ENCODE results near the gene HYAL2. TPM values are rescaled to one million over a fixed set of nuclear protein-coding genes. Genes with fewer than 3 reads are reported as not detected.
"Not testable (repeated sequence)": the region's sequence is repeated elsewhere in the genome, so short reads cannot be mapped to it uniquely, and the experiment has no call there.

The HYAL2 gene
- polyA plus RNA-seq, 2 of the 4 experiments (the other 2 are of a cell fraction), result 24.5 to 31.0 TPM

- Histone ChIP-seq H3K4me3 (no peak overlapping the region), H3K9me3 (no peaks in the 10 kb centered on the region), H3K4me1 (peaks cover 8% of the 10 kb centered on the region; the same call in 1 of the 3 replicates), H3K4me2 (no peak overlapping the region), H3K27ac (no peak overlapping the region)
- ChIA-PET CTCF (interaction anchor here (1.0 kb wide), 1 partner anchor 13 kb away, joined by 3 read pairs; no protein-coding TSS in a partner anchor), POLR2A (no interaction called here)
- FAIRE-seq (no peak), ATAC-seq (no peak; a peak in 1 of 6 replicates), DNase-seq (ENCODE audit: low read depth in 1 of 2, low spot score in 1 of 2) (no peak)
- TF ChIP-seq RAD21 (conservative IDR thresholded peaks at IDR 0.05 in 1 of 2, IDR thresholded peaks at IDR 0.05 in 1 of 2), result no peak
- no peak for TF ChIP-seq RFX5 (IDR thresholded peaks at IDR 0.05)
- TF ChIP-seq SMC3 (IDR thresholded peaks at IDR 0.05), result no peak
- TF ChIP-seq RNF2 (IDR thresholded peaks at IDR 0.05; ENCODE audit: borderline replicate concordance, low read depth), result no peak
- TF ChIP-seq HOXA7 (CRISPR knock-in tag; IDR thresholded peaks at IDR 0.05), result no peak
- no peak for TF ChIP-seq ZC3H11A (IDR thresholded peaks at IDR 0.05)
- TF ChIP-seq FOSL2 (IDR thresholded peaks at IDR 0.05), result no peak
- no peak for TF ChIP-seq FOSL2 (CRISPR knock-in tag; IDR thresholded peaks at IDR 0.05)
- TF ChIP-seq JUN (IDR thresholded peaks at IDR 0.05), result peak in 1 of 2 experiments; percentile 10; a peak in 1 of 5 replicates
- 94% methylated on average over 13 of the region's 28 CpGs for WGBS (ENCODE audit: missing lambda C conversion rate)
Measured at GRCh38 chr3:50286322-50287227, 36.0 kb downstream of the HYAL2 start.

GRCh38 chr3:50284121-50284520 is 38.4 kb downstream of the HYAL2 start:
- WGBS (ENCODE audit: missing lambda C conversion rate), result 74% methylated on average over 6 of the region's 6 CpGs
- H3K4me2 ChIP-seq; H3K4me3 ChIP-seq; H3K9me3 ChIP-seq; DNase-seq (ENCODE audit: low read depth in 1 of 2, low spot score in 1 of 2); FAIRE-seq; POLR2A ChIA-PET; H3K27ac ChIP-seq; H3K4me1 ChIP-seq: not testable (repeated sequence)
- CTCF ChIA-PET, result interaction anchor here (0.6 to 1.4 kb wide), 4 partner anchors 8 to 63 kb away, joined by 3 to 4 read pairs (median 4); partner anchors contain the start of gene IFRD2
- ATAC-seq, result 0 out of 6 replicates have a peak, but pooled peaks of 1 of the 2 experiments have one; percentile 21

- no peaks in the 10 kb centered on the region for H3K9me3 ChIP-seq
- no peak for TF ChIP-seq EHF (CRISPR knock-in tag; IDR thresholded peaks at IDR 0.05)
- H3K4me2 ChIP-seq, result no peak overlapping the region
- 93% methylated on average over 7 of the region's 8 CpGs for WGBS (ENCODE audit: missing lambda C conversion rate)
- DNase-seq (ENCODE audit: low read depth in 1 of 2, low spot score in 1 of 2) (no peak), FAIRE-seq (no peak), ATAC-seq (peak; percentile 34 to 47)
- H3K27ac ChIP-seq, result no peak overlapping the region
- ChIA-PET CTCF (interaction anchor here (0.6 to 3.3 kb wide), 11 partner anchors 15 to 89 kb away, joined by 3 to 13 read pairs (median 3); partner anchors contain the start of genes GNAT1 and TUSC2), POLR2A (interaction anchor here (0.6 to 1.4 kb wide), 5 partner anchors 13 to 45 kb away, joined by 3 to 7 read pairs (median 5); partner anchors contain the start of genes GNAI2 and IFRD2)
- no peaks in the 10 kb centered on the region for H3K4me1 ChIP-seq
- no peak overlapping the region for H3K4me3 ChIP-seq
Measured at GRCh38 chr3:50279255-50280016, 43.1 kb downstream of the HYAL2 start.

- H3K4me3 ChIP-seq, result no peak within 1 kb of the TSS
- POLR2A ChIA-PET, result interaction anchor here (1.2 to 1.4 kb wide), 3 partner anchors 13 to 43 kb away, joined by 5 to 7 read pairs (median 5); partner anchors contain the start of genes GNAI2 and IFRD2
- CTCF ChIA-PET, result interaction anchor here (0.8 to 3.3 kb wide), 8 partner anchors 9 to 88 kb away, joined by 3 to 13 read pairs (median 4); partner anchors contain the start of genes GNAT1 and TUSC2
Measured at GRCh38 chr3:50278880-50279224, 43.7 kb downstream of the HYAL2 start, which contains the start of gene LSMEM2. Gene LSMEM2, plus strand, starts transcription at chr3:50279087. Its CDS starts 27 bp downstream, at chr3:50279114.

More at GRCh38 chr3:50278880-50279224, 43.7 kb downstream of the HYAL2 start, which contains the start of gene LSMEM2:
- Histone ChIP-seq H3K27ac (no peak within 1 kb of the TSS), H3K9me3 (no peaks in the 10 kb centered on the region), H3K4me2 (no peak within 1 kb of the TSS), H3K4me1 (no peaks in the 10 kb centered on the region)
- DNase-seq (ENCODE audit: low read depth in 1 of 2, low spot score in 1 of 2) (no peak), FAIRE-seq (no peak), ATAC-seq (peak in 1 of 2 experiments; percentile 10; a peak in 1 of 6 replicates)
- no CpG with 5 or more reads among the region's 2 CpGs for WGBS (ENCODE audit: missing lambda C conversion rate)
- no peak for TF ChIP-seq CBX8 (IDR thresholded peaks at IDR 0.05)
- TF ChIP-seq EP300 (IDR thresholded peaks at IDR 0.05), result no peak
- no peak for TF ChIP-seq ELK1 (IDR thresholded peaks at IDR 0.05; ENCODE audit: low read depth, low read length)
- TF ChIP-seq MAZ (IDR thresholded peaks at IDR 0.05; ENCODE audit: borderline replicate concordance, low read depth, low read length), result no peak
- TF ChIP-seq KDM5A (IDR thresholded peaks at IDR 0.05), result no peak
- TF ChIP-seq, protein P1, sequence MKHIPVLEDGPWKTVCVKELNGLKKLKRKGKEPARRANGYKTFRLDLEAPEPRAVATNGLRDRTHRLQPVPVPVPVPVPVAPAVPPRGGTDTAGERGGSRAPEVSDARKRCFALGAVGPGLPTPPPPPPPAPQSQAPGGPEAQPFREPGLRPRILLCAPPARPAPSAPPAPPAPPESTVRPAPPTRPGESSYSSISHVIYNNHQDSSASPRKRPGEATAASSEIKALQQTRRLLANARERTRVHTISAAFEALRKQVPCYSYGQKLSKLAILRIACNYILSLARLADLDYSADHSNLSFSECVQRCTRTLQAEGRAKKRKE (CRISPR knock-in tag; IDR thresholded peaks at IDR 0.05; ENCODE audit: low read depth), result no peak
- TF ChIP-seq, protein P2, sequence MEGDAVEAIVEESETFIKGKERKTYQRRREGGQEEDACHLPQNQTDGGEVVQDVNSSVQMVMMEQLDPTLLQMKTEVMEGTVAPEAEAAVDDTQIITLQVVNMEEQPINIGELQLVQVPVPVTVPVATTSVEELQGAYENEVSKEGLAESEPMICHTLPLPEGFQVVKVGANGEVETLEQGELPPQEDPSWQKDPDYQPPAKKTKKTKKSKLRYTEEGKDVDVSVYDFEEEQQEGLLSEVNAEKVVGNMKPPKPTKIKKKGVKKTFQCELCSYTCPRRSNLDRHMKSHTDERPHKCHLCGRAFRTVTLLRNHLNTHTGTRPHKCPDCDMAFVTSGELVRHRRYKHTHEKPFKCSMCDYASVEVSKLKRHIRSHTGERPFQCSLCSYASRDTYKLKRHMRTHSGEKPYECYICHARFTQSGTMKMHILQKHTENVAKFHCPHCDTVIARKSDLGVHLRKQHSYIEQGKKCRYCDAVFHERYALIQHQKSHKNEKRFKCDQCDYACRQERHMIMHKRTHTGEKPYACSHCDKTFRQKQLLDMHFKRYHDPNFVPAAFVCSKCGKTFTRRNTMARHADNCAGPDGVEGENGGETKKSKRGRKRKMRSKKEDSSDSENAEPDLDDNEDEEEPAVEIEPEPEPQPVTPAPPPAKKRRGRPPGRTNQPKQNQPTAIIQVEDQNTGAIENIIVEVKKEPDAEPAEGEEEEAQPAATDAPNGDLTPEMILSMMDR (IDR thresholded peaks at IDR 0.05), result no peak
- no peak for TF ChIP-seq ZC3H11A (IDR thresholded peaks at IDR 0.05)
- no peak for TF ChIP-seq FOSL2 (IDR thresholded peaks at IDR 0.05)
- TF ChIP-seq FOSL2 (CRISPR knock-in tag; IDR thresholded peaks at IDR 0.05), result no peak
- TF ChIP-seq MYC (IDR thresholded peaks at IDR 0.05; ENCODE audit: borderline replicate concordance, low read length), result no peak
- no peak for TF ChIP-seq ZNF302 (CRISPR knock-in tag; IDR thresholded peaks at IDR 0.05)
- no peak for TF ChIP-seq HEYL (CRISPR knock-in tag; IDR thresholded peaks at IDR 0.05)
- TF ChIP-seq CHD4 (IDR thresholded peaks at IDR 0.05; ENCODE audit: borderline replicate concordance), result no peak

All from A549 (cell line).